GM21786 (cell line): ENCODE data around the gene ATG9A.

ENCODE experiments used
- ATAC-seq: cut with Tn5 transposase; IDR thresholded peaks from one replicate; pipeline ENCODE4 v1.9.1; 2021; ENCODE audit not compliant: unreplicated experiment

ATG9A gene

DNA sequence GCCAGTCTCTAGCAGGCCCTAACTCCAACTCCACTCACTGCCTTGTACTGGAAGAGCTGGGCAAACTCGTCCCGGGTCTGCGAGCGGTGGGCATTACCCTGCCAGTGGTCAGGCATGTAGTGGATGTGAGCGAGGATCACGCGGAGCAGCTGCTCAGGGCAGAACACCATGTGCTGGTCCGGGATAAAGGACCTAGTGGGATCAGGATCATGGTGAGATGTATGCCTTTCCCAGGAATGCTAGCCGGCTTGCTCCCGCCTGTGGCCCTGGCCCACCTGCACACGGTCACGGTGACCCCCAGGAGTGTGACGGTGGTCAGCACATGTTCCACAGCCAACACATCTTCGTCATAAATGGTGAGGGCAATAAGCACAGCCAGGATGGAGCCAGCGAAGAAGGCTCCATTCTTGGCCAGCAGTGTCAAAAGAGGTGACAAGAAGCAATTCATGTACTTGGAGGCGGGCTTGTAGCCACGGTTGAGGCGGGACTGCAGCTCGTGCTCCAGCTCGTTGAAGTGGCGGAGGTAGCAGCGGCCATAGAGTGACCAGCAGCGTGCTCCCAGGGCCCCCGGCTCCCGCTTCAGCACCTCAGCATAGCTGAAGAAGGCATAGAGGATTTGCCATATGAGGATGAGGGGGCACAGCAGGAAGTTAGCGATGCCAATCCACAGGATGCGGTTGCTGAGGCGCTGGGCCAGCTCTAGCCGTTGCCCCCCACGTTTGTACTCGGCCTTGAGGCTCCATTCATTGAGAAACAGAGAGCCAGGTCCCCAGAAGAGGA, 5.4 kb downstream of the ATG9A start:
- no peak for ATAC-seq

DNA sequence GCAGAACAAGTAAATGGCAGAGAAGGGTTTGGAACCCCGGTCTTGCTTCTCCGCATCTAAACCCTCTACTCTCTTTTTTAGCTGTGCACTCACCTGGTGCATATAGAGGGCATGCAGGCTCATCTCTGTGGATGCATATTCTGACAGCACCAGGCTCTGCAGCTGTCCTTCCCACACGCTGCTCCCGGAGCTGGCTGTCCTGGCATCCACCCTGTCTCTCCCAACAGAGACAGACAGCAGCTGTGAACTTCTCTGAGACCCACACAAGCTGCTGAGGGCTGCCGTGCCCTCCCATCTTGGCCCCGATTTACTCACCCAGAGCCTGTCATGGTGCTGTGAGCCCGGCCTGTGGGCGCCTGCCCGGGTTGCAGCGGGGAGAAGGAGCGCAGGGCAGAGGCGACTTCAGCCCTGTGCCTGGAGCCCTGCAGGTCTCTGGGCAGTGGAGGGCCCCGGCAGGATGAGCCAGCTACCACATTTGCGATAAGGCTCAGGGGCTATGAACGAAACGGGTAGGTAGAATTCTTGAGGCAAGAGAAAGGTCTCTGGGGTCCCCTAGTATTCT, 7.4 kb downstream of the ATG9A start:
- ATAC-seq: no peak

DNA sequence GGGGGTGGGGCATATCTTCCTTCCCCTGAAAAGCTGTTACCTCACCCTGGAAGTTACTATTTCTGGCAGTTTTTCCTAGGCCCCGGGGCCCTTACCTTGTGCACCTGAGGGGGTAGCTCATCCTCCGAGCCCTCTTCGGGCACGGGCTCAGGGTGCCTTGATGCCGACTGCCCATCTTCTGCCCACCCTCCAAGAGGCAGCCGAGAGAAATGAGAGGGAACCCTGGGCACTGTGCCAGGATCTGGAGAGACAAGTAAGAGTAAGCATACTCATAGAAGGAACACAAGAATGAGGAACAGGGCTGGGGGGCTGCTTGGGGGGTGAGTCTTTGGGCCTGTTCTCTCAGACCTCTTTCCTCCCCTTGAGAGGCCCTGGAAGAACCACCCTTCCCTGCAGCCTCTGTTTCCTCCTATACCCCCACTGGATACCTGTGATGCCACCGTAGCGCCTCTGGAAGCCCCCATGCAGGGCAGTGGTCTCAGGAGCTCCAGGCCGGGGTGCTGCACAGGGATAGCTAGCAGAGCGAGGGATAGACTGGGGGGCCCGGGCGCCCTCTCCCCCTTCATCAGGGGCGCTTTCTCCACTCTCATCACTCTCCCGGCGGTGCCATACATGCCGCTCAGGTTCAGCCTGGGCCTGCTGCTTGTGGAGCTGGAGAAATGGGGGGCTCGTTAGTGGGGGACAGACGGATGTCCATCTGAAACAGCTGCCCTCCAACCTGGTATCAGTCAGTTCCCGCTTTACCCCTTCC, 8.6 kb downstream of the ATG9A start:
- no peak for ATAC-seq

DNA sequence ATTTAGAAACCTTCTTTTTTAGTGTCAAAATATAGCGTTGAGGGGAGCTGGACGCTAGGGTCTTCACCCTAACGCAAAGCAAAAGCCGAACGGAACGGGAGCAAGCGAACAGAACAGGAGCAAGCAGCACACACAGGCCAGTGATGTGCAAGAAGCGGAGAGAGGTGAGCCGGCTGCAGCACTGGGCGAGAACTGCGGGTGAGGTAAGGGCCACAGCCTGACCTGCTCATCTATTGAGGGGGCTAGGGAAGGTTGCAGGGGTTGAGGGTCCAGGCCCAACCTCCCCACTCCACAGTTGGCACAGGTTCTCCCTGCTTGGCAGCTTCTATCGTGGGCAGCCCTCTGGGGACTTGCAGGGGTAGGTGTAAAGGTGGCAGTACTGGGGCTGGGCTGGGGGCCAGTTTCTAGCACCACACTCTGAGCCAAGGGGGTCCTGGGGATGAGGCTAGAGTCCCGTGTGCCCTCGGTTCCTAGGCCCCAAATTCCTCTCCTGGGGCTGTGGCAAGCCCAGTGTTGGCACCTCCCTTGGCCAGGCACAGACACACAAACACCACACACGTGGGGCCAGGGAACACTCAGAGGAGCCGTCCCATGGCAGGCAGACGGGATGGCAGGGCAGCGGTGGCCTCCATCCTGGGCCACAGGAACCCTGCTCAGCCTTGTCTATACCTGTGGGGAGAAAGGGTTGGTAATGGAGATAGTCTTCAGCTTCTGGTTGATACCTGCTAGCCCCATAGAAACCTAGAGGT, 9.5 kb downstream of the ATG9A start:
- no peak for ATAC-seq

DNA sequence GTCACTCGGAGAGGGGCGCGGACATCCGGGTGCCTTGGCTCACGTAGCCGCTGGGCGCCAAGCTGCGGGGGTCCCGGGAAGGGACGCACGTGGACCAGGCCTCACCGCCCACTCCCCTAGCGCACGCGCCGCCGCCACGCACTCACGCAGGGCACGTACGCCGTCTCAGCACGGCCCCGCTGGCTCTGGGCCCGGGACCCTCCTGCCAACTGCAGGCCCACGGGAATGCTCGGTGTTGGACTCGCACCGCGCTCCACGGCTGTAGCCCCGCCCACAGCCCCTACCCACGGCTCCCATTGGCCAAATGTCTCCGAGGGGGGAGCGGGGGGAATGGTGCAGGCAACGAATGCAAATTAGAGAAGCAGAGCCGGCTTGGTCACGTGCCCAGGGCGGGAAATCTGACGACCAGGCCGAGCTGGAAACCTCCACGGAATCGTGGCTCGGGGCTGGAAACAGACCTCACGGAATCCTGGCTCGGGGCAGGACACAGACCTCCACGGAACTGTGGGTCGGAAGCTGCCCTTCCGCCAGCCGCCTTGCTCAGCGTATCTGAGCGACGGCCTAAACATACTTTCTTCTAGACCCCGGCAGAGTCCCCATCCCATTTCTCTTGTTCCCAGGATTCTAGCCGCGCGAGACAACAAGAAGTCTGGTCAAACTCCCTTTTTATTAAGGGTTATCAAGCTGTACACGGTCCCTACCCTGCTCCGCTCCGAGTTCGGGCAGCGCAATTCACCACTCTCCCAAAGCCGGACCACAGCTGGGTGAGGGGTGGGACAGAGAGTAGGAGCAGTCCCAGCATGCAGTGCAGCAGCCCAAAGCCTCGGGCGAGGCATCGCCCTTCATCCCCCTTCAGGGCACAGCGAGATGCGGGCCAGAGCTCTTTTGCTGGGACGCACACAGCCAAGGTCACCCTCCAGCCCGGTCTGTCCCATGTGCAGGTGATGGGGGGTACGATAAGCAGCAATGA, 10.4 kb downstream of the ATG9A start, which contains the start of gene ABCB6:
Gene ABCB6 (minus strand): TSS at position 227 of the 970 bp plus-strand sequence. CDS start 285 bp downstream, outside the sequence.
- ATAC-seq: peak; percentile 74

DNA sequence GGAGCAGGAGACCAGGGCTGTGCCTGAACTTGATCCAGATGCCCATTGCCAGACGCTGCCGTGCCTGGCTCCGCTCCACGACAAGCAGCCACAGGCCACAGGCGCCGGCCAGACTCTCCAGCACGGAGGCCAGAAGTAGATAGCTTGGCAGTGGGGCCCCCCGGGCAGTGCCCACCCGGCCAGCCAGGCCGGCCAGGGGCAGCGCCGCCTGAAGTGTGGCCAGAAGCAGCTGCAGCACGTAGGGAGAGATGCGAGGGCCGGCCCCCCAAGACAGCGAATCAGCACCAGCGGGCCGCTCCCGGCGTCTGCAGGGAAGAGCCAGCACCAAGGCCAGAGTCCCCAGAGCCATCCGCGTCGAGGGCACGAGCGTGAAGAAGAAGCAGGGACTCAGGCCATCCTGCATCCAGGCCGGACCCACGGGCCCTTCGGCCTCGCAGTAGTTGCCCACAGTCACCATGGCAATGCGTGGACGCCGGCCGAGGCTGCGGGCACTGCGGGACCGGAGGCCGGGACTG, 11.2 kb downstream of the ATG9A start:
- peak; percentile 27 for ATAC-seq

DNA sequence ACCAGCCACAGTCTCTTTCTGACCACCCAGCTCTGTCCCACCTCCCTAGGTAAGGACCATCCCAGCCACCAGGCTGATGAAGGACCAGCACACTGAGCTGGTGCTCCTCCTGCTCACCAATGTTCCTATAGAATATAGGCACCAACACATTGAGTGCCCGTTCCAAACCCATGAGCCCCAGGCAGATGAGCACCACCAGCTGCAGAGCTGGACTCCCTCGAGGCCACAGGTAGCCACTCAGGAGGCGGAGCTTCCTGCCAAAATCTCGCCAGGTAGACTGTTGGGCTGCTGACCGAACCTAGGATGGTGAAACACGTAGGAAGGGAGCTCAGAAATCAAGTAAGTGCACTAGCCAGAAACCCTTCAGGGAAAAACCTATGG, 12.9 kb downstream of the ATG9A start:
- no peak for ATAC-seq

DNA sequence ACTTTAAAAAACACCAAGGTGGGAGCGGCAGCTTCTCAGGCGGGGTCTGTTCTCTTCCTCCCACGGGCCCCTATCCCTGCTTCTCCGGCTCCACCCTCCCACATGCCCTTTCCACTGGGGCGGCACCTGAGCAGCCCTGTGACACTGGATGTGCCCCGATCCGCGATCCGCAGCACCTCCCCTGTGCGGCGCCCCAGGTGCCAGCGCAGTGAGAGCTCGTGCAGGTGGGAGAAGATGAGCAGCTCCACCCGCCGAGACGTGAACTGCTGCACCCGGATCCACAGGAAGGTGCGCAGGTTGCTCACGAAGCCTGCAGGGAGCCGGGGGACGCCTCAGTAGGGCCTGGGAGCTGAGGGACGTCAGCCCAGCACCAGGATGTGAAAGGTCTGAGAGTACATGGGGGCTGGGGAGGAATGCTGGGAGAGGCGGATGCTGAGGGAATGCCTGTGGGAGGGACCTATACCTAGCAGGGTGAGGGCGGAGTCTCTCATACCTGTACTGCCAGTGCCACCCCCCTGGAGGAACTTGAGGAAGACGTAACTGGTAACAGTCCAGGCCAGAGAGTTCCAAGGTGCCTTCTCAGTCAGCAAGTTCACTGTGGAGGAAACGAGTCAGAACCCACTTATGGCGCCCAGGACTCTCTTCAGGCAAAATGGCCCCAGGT, 13.4 kb downstream of the ATG9A start:
- no peak for ATAC-seq

DNA sequence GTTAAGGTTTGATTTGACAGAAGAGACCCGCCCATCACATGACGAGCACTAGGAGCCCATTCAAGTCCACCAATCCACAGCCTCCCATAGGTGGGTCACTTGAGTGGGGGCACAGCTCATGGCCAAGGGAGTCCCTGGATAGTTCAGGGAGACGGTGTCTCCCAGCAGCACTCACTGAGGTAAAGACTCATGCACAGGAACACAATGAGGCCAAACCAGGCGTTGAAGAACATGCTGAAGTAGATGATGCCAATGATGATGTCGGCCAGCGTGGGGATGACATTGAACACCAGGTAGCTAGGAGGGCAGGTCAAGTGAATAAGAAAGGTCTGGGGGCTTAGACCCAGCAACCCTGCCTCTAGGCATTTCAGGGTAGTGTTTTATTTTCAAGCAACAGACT, 14.7 kb downstream of the ATG9A start:
- no peak for ATAC-seq

DNA sequence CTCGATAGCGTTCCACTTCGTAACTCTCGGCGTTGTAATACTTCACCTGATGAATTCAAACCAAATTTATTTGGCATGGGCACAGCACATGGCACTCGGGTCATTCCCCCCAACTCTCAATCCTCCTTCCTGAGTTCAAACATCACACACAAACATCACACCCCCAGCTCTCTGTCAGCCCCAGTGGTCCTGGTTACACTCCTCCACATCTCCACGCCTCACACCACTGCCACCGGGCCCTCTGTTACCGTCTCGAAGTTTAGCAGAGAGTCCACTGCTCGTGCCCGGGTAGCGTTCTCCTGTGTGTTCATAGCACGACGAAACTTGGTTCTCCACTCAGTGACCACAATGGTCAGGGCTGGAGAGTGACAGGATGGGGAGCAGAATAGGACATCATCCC, 15.3 kb downstream of the ATG9A start:
- no peak for ATAC-seq

DNA sequence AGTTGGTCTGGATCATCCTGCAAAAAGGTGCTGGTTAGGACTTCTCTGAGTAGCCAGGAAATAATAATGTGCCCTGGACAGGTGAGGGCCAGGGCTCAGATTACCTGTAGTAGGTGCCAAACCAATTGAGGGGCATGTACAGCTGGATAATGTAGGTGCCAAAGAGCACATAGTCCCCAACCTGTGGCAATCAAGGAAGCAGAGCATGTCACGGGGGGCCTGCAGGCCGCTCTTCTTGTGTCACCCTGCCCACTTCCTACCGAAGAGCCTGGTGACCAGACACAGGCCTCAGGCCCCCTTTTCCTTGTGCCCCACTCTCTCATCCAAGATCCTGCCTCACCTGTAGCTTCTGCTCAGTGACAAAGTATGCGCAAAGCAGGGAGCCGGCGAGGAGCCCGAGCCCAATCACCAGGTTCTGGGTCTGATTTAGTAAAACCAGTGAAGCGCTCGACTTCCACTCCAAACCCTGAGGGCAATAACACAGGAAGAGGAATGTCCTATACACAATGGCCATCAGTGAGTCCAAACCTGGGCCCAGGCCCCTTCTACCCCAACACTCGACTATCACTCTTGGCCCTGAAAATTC, 15.9 kb downstream of the ATG9A start:
- ATAC-seq: no peak

DNA sequence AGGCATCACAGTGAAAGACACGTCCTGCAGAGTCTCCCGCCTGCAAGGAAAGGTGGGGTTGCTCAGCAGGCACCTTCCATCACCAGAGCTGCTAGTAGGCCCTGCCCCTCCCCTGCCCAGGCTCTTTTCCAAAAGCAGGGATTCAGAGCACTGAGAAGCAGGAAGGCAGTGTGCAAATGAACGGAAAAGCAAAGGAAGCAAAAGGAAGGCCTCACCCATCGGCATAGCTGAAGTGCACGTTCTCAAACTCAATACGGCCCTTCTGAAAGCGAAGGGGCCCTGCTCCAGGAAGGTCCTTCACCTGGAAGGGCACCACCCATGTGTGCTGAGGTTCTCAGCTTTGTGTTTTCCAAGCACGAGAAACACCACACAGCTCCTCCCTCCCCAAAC, 16.4 kb downstream of the ATG9A start:
- ATAC-seq: no peak

DNA sequence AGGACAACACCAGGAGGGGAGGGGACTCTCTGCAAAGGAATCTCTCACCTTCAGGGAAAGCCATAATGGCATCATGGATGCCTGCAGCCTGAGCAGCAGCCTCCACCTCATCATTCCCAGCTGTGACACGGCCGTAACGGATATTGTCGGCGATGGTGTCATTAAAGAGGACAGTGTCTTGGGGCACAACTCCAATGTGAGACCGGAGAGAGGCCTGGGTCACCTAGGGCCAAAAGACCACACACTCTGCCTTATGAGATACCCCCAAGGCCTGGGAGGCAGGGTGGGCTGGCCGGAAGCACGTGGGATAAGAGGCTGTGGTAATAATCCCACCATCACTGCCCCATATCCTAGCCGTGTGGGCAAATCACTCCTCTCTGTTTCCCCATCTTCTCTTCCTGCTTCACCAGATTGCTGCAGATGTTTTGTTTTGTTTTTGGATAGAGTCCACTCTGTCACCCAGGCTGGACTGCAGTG, 18.5 kb downstream of the ATG9A start:
- no peak for ATAC-seq

DNA sequence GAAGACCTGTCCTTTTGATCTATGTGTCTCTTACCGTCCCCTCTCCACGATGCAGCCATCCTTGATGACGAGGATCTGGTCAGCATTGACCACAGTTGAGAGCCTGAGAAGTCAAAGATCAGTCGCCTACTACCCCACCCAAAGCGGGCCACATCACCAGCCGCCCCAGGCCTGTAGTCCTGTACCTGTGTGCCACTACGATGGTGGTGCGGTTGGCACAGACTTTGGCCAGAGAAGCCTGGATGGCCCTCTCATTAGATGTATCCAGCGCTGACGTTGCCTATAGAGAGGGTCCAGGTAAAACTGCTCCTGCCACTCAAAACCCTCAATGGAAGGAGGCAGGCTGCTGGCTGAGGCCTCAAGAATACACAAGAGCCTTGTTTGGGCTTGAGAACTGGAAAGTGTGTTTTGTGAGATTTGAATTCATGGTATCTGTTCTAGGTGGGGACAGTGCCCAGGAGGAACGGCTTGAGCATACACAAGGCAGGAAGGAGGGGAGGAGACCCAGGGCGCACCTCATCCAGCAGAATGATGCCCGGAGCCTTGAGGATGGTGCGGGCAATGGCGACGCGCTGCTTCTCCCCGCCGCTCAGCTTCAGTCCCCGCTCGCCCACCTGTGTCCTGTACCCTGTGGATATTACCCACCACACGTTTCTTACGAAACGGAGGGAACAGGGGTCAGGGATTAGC, 19.1 kb downstream of the ATG9A start:
- ATAC-seq: no peak

DNA sequence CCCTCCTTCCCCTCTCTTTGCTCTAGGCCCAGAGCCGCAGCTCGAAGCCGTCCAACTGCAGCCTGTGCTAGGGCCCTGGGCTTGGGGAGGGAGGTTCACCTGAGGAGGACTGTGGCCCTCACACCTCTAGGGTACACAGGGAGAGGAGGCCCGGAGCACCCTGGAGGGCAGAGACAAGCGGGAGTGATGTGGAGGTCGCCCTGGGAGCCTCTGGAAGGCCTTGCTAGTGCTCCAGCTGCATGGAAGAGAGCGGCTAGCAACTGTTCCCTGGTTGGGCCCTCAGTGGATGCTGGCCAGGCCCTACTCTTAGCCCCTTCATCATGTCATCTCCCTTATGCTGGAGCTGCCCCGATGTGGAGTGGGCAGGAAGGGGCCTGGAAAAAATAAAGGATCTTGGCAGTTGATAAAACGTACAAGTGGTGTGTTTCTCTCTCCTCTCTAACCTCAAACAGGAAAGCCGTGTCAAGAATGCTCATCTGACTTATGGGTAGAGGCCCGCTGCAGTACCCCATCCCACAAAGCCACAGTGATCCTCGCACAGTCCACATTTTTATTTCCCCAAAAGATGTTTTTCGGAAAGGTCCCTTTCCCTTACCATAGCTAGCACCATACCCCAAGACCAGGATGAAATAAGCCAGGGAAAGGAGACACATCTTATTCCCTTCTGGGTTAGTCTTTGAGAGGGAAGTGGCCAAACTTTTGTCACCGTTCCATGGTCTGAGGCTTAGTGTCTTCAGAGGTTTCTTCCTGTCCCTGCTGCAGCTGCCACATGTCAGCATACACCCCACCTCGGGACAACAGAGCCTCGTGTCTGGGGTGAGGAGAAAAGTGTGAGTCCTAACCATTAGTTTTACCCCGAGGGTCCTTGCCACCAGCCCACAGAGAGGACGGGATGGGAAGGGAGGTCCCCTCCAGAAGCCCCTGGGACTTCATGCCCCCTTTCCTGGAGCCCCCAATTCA, 19.9 kb downstream of the ATG9A start:
- ATAC-seq: no peak

DNA sequence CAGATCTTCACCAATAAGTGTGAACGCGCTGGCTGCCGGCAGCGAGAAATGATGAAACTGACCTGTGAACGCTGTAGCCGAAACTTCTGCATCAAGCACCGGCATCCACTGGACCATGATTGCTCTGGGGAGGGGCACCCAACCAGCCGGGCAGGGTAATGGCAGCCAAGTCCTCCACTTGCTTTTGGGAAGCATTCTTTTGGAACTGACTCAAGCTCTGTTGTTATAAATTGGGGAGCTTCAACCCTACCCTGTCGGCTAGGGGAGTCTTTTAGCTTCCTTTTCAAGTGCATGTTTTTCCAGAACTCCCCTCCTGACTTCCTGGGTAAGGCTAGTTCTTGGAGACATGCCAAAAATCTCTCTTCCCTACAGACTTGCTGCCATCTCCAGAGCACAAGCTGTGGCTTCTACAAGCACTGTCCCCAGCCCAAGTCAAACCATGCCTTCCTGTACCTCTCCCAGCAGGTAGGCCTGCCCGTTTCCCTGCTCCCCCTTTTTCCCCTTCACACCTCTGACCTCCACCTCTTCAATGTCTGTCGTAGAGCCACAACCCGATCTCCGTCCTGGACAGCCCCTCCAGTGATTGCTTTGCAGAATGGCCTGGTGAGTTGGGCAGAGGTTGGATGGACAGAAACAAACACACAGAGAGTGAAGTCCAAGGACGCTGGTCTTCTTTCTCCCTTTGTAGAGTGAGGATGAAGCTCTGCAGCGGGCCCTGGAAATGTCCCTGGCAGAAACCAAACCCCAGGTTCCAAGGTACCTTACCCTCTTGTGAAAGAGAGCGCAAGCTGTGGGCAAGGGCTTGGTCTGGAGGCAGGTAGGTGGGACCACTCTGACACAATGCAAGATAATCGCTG, 21.3 kb downstream of the ATG9A start:
- ATAC-seq: no peak
